Globus pallidus (tissue), 1 donor: ENCODE results near the gene ANO2.

Experiments used
- DNase-seq: peaks from one replicate; pipeline ENCODE4 v3.0.0-alpha.2; 2015; ENCODE audit warnings: low spot score

The ANO2 gene

DNA sequence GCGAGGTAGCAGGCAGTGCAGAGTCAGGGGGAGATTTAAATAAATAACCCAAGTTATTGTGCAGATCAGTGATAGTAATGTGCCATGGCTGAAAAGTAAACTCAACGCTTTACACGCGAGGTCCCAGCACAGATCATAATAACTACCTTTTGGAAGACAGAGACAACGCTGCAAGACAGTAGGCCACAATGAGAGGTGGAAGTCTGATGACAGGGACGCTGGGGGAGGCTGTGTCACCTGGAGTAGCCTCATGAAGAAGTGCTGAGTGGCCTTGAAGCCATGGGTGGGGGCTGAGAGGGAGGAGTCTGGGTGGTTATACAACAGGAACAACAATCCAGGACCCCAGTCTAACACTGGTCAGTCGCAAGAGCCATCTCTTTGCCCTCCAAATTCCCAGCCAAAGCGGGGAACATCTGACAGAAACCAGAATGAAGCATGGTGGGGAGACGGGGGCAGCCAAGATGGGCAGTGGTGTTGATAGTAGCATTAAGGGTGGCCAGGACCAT lies 28.2 kb downstream of the ANO2 start:
- no peak for DNase-seq

DNA sequence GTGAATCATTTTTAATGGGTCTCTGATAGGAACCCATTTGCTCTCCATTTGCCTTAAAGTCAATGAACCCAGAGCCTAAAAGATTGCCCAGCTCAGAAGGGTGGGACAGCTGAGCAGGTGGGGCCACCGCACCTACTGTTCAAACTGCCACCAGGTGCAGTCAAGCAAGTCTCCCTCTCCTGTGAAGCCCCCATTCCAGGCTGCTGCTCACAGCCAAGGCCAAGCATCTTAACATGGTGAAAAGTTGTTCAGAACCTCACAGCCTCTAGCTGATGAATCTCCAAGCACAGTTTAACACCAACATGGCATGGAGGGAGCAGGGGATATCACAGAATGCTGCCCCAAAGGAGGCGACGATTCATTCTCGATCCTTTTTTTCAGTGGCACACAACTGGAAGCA lies 29.5 kb downstream of the ANO2 start:
- no peak for DNase-seq

DNA sequence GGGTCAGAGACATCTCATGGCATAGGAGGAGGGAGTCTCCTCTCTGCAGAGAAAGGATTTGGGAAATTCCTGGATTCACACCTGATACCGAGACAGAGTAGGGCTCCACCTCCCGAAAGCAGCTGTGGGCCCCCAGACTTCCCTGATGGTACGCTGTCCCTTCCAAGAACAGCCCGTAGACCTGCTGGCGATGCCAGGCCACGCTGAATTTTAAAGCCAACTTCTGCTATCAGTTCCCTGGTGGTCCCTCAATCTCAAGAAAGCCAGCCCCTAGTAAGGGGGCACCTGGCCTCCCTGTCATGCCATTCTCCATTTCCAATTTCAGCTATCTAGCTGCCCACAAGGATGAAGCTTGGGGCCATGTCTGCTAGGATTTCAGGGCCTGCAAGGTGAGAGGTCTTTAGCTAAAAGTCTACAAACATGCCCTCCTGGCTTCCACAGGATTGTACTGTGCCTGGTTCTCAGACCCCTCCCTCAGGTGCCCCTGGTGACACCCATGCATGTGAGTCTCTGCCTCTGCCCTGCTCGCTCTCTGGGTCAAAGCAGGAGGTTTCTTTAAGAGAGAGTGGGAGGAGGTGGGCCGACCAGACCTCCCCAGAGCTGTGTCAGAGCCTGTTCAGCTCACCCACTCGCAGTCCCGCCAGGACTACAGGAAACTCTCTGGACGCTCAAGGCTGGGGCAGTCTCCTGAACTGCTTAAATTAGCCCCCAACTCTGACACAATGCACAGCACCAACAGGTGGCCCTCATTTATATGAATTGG lies 30.5 kb downstream of the ANO2 start:
- no peak for DNase-seq

DNA sequence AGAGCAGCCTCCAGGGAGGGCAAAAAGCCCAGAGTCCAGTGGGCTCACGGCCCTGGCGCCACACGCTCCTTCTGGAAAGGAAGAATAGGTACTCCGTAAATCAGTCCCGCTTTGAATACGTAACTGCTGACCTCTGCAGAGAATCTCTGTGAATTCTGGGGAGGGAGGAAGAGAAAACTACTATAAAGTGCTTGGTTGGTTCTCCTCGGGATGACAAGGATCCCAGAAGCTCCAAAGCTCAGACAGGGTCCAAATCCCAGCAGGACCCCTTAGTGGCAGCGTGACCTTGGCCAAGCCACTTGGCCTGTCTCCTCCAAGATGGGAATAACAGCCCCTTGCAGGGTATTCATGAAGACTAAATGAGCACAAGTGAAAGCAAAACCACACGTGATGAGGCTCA lies 31.7 kb downstream of the ANO2 start:
- no peak for DNase-seq

DNA sequence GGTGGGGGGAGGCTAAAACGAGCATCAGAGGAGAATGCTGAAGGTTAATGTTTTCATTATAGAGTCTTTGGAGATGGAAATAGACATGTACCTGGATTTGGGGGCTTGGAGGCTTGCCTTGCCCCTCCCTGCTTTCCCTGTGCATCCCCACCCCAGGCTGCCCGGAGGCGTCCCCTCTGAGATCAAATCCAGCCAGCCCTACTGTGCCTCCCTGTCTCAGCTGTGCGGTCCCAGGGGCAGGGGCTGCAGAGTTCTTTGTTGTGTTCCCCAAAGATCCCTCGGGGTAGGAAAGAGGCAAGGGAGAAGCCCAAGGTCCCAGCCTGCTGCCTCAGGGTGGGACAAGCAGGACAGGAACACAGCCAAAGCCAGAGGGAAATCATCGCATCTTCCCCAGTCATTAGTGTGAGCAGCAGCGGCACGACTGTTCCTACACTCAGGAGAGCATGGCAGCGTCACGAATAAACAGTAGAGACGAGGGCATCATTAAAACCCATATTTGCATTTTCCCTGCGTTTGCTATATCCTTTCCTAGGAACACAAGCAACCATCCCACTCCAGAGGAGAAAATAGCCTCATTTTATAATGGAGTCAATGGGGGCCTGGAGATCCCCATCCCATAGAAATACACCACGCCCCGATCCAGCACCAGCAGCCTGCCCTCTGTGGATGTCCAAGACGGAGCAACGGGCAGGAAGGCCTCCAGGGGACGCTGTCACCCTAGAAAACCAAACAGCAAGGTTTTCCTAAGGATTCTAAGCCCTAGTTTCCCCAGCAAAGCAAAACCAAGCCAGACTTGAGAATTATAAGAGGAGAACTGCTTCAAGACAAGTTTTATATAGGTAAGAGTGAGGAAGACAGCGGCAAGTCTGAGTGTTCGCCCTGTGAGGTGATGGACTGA lies 32.4 kb downstream of the ANO2 start:
- DNase-seq = no peak

DNA sequence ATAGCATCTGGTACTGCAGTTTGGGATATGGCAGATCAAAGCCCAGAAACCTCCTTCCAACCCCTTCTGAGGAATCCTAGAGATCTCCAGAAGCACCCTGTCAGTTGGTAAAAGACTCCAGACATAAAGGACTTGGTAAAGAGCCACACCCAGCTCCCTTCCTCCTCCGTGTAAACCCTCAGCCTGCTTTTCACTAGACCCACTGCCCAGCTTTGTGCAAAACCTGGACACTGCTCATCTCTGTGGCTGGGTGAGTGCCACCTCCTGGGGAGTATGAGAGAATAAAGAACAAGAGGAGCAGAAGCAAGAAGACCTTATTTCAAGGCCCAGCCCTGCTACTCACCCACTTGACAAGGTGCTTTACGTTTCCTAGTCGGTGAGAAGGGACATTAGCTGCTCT lies 33.0 kb downstream of the ANO2 start:
- no peak for DNase-seq

DNA sequence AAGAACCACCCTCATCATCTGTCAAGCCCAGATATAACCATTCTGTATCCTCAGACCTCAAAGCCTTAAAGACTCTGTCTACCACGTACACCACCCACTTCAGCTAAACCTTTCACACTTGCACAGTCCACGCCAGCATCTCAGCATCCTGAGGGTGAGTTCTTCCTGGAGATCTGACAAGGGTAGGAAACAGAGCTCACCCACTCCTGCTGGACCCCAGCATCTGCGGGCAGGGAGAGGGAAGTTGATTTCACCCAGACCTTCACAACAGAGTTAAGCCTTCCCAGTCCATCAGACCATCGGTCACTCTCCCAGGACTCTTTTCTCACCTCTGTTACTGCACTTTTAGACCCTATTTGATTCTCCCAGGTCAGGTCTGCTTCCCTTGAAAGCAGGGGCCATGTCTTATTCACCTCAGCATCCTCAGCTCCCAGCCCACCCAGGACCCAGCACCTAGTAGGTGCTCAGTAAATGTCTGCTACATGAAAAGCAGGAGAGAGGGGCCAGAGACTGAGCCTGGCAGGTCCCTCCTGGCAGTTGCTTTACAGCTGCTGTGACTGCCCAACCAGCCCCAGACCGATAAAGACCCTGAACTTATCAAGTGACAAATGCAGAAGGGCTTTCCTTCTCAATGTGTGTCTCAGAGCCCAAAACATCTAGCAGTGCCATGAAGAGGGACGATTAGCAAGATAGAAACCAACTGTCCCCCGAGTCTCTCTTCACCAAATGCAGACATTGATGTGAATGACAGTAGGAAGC lies 34.1 kb downstream of the ANO2 start:
- DNase-seq = no peak

DNA sequence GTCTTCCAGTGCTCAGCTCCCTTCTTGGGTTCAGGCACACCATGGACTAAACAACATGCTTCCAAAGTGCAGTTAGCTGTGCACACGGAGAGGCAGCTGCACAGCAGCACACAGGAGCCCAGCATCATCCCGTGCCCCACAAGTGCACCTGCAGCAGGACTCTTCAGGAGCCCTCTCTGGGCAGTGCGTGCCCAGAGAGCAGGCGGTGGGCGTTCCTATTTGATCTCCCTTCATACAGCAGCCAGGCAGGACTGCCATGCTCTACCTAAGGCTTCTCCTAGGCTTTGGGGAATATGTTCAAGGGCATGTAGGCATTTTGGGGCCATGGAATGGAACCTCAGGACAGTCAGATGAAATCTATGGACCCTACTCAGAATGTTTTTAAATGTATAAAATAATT lies 35.5 kb downstream of the ANO2 start:
- no peak for DNase-seq

DNA sequence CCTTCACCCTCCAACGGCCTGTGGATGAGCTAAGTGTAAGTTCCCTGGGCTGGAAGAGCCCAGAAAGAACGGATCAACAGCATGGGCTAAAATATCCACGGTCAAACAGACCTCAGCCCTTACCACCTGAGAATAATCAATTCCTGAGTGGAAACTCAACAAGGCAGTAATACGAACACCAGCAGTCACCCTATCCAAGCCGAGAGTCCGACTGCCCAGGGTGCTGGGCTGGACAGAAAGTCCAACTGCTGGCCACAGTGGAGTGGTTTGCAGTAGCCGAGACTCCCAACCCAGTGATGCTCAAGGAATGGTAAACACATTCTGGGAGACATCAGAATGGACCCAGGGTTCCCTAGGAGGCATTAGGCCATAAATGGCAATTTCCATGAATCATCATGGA lies 36.8 kb downstream of the ANO2 start:
- no peak for DNase-seq

DNA sequence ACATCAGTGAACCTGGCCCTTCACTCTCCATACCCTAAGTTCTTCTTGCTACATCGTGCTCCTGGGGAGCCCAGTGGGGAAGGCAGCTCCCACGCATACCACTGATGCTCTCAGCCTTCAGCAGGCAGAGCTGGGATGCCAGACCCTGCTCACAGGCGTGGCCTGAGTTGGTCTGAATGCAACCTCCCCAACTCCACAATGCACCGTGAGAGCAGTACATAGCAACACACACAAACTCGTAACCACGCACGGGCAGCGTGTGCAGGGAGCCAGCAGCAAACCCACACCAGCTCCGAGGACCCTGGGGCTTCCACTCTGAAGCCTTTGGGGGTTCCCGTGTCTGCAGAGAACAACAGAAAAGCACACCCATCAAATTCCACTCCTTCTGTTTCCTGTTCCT lies 37.3 kb downstream of the ANO2 start:
- DNase-seq = no peak

DNA sequence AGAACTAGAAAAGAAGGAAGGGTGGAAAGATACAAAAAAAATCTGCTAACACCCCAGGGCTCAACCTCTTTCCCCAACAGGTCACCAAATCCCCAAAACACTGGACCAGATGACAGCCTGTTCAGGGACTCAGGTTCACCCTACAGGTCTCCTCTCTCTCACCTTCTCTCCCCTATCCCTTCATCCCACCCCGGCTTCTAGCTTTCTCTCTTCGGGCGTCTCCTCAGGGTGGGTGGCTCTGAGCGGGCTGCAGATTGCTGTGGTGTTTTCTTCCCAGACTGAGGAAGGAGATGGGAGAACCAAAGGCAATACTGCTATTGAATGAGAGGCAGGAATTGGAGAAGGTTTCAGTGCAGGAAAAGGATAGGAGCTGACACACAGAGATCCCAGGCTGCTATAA lies 39.3 kb downstream of the ANO2 start:
- DNase-seq = no peak

DNA sequence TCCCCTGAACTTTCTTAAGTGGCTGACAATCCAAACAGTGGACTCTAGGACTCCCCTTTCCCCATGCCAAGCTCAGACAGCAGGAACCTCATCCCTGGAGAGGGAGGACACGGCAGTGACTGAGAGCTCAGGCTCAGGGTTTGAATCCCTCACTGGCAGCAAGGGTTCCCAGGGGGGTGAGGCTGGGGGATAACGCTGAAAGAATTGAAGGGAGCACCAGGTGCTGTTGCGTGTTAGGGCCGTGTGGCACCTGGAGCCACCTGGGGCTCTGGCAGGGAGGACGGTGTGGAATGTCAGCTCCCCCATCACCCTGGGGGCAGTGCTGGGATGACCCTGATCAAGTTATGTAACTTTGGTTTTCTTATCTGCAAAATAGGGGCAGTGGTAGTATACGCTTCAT lies 40.1 kb downstream of the ANO2 start:
- DNase-seq = no peak

DNA sequence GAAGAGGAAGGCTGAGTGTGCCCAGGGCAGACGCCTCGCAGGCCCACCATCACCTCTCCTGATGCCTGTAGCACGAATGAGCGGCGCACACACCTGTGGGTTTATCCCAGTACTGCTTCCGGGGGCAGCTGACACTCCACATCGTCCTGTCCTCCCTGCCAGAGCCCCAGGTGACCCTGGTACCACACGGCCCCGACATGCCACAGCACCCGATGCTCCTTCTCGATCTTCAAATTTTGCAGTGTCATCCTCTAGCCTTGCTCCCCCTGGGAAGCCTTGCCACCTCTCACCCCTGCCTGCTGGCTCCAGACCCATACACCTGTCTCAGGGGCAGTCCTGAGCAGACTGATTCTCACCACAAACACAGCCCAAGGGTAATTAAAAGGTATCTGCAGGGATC lies 40.6 kb downstream of the ANO2 start:
- DNase-seq = no peak

DNA sequence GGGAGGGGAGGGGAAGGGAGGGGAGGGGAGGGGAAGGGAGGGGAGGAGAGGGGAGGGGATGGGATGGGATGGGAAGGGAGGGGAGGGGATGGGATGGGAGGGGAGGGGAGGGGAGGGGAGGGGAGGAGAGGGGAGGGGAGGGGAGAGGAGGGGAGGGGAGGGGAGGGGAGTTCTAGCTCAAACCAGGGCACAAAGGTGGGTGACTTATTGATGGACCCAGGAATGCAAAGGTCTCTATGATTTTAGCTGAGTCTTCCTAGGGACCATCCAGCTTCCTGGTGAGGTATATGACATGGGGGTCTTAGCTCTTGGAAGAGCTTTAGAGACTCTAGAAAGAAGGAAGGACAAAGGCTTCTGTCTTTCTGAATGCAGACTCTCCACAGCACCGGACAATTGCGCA lies 42.3 kb downstream of the ANO2 start:
- no peak for DNase-seq

DNA sequence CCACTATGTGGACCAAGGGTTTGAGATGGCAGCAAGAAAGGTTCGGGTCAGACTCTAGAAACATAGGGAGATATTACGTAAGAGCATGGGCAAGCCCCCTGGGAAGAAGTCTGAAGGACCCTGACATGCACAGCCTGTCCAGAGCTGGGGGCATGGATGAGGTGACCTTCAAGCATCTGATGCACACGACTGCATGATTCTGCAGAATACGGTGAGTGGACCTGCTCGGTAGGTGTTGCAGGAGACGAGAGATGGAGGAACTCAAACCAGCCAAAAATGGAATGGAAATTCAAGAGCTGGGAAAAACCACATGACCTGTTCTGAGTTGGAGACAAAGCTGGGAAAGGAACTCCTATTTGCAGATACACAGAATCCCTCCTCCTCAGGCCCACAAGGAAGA lies 43.6 kb downstream of the ANO2 start:
- DNase-seq = no peak

DNA sequence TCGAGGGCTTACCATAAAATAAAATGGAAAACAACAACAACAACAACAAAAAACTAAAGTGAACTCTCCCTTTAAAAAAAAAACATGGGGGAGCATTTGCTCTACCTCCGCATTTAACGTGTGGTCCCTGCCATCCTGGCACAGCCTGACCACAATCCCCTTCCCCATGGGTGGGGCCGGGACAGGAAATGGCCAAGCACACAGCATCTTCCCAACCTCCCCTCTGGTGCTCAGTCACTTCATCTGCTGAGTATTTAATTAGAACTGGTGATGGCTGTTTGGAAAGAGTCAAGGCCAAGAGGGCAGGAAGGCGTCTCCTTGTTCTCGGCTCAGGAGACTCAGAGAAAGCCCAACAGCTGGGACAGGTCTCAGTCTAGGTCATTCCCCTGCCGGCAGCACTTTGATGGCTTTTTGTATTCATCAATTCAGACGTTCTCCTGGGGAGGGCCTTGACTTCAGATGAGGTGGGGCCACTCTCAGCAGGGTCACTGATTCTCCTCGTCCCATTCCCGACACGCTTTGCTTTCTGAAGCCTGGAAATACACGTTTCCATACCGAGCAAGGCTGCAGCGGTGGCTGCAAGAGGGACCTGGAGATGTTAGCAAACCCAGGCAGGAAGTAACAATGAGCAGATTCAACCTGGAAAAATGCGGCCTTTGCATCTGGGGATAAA lies 44.4 kb downstream of the ANO2 start:
- DNase-seq = no peak

DNA sequence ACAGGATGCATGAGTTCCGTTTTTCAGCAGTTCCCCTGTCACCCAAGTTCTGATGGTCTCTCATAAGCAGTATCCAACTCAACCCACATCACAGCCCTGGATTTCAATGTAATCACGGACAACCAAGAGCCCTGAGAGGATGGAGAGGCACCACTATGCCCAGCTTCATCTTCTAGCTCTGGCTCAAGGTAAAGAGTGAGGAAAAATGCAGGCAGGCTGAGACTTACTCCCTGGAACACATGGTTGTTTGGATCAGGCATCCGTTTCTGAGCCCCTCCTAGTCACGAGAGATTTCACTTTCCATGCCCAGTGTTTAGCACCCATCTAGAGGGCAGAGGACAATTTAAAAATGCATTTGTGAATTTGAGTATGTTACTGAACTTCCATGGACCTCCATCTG lies 45.0 kb downstream of the ANO2 start:
- no peak for DNase-seq

DNA sequence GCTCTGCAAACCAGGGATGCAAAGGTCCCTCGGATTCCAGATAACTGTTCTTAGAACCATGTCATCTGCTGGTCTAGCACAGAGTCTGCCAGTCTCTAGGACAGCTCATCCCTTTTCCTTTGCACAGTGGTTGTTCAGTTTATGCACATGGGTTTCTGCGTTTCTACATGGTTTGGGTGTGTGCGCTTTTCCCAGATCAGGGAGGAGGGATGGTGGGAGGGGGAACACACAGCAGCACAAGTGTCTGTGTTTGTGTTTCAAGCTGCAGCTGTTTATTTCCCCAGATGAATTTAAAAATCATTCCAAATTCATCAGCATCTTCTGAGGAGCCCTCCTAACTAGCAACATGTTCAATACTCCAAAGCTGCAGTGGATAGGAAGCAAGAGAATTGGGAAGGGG lies 45.4 kb downstream of the ANO2 start:
- DNase-seq = no peak

DNA sequence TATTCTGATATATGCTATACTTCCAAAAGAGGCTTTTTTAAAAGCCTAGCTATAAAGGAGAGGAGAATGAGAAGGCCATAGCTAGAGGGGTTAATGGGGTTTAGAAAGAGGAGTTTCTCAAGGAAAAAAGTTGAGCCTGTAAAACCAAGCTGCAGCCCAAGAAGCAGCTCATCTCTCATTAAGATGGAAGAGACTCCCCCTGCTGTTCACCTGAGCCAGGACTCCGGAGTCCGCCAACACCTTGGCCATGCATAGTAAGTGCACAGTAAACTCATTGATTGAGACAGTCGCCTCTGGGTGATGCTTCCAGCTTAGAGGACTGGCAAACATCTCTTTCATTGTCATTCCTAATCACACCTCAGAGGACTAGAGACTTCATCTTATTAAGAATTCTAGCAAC lies 46.2 kb downstream of the ANO2 start:
- DNase-seq = no peak

DNA sequence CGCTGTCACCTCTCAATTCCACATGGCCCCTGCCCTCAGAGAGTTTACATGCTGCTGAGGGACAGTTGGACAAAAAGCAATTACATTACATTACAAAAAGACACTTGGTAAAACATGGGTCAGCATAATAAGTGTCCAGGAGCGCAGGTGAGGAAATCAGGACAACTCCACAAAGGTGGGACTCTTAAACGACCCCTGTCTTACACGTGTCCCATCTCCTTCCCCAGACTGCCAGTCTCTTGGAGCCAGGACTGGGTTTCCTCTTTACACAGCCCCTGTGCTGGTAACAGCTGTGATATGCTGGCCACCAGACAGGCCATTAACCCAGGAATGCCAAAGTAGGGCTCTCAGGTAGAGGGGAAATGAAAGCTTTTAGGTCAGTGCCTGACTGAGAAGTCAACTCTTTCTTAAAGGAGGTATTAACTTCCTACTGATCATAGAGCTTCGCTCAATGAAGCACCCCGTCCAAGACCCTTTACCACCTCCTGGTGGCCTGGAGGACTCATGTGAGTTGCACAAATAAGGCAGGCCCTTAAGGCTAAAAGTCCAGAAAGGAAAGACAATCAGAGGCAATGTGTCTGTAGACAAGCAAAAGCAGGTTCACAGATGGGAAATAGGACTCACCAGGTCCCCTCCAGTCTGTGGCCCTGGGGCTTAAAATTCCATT lies 55.5 kb downstream of the ANO2 start:
- no peak for DNase-seq

DNA sequence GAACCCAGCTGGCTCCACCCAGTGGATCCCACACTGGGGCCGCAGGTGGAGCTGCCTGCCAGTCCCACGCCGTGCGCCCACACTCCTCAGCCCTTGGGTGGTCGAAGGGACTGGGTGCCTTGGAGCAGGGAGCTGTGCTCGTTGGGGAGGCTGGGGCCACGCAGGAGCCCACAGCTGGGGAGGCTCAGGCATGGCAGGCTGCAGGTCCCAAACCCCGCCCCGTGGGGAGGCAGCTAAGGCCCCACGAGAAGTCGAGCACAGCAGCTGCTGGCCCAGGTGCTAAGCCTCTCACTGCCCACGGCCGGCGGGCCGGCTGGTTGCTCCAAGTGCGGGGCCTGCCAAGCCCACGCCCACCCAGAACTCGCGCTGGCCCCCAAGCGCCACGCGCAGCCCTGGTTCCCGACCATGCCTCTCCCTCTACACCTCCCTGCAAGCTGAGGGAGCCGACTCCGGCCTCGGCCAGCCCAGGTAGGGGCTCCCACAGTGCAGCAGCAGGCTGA lies 56.2 kb downstream of the ANO2 start:
- DNase-seq = no peak
